A673 (cell line): Measurements from ENCODE around the gene CATSPERZ.

ENCODE experiments used
- EZH2 ChIP-seq: fragments of 200-600 bp; sonication (generic); IDR thresholded peaks from 2 replicates; pipeline ENCODE4 v1.6.1; 2017; ENCODE audit warnings: borderline replicate concordance, low read depth, mild to moderate bottlenecking, mixed read lengths, antibody characterized with exemption, low read length; ENCODE audit not compliant: poor library complexity, severe bottlenecking
- TF ChIP-seq, protein P1 (sequence below): fragments of 300-800, 200-600 bp; sonication (generic); conservative IDR thresholded peaks from 2 replicates; pipeline ENCODE4 v1.5.1; 2017; ENCODE audit warnings: low read depth, mild to moderate bottlenecking, antibody characterized with exemption, low read length, moderate library complexity, mixed read lengths

DNA sequence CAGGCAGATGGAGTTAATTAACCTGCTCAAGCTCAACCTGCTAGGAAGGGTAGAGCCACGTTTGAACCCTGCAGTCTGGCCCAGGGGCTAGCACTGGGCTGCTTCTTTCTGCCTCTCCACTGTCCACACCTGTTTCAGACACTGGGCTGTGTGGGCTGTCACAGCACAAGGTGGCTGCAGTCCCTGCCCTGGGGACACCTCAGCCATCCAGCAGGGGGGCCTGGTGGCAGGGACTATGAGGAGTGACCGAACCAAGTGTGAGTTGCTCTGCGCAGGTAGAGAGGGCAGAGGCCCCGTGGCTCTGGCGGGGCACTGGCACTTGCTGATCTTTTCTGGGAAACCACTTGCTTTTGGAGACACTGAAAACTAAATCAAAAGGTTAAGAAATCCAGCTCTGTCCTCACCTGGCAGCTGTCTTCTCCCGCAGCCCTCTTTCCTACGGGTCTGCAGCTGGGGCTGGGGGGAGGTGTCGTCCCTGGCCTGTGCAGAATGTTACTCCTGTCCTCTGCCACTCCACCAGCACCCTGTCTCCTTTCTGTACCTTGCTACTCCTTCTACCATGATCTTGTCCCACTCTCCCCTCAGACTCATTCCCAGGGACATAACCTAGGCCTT, 21.5 kb upstream of the CATSPERZ start:
- TF ChIP-seq, protein P1, sequence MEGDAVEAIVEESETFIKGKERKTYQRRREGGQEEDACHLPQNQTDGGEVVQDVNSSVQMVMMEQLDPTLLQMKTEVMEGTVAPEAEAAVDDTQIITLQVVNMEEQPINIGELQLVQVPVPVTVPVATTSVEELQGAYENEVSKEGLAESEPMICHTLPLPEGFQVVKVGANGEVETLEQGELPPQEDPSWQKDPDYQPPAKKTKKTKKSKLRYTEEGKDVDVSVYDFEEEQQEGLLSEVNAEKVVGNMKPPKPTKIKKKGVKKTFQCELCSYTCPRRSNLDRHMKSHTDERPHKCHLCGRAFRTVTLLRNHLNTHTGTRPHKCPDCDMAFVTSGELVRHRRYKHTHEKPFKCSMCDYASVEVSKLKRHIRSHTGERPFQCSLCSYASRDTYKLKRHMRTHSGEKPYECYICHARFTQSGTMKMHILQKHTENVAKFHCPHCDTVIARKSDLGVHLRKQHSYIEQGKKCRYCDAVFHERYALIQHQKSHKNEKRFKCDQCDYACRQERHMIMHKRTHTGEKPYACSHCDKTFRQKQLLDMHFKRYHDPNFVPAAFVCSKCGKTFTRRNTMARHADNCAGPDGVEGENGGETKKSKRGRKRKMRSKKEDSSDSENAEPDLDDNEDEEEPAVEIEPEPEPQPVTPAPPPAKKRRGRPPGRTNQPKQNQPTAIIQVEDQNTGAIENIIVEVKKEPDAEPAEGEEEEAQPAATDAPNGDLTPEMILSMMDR: no peak
- TF ChIP-seq EZH2: no peak
